ENCODE results near the gene SPC24. TPM values are rescaled to one million over a fixed set of nuclear protein-coding genes. Genes with fewer than 3 reads are reported as not detected.
A peak's percentile ranks its signal among the peaks of the same experiment; 100 is the strongest.

The SPC24 gene
- polyA plus RNA-seq, 1 of the 3 experiments (the other 2 are of a cell fraction), result 18.9 TPM

DNA sequence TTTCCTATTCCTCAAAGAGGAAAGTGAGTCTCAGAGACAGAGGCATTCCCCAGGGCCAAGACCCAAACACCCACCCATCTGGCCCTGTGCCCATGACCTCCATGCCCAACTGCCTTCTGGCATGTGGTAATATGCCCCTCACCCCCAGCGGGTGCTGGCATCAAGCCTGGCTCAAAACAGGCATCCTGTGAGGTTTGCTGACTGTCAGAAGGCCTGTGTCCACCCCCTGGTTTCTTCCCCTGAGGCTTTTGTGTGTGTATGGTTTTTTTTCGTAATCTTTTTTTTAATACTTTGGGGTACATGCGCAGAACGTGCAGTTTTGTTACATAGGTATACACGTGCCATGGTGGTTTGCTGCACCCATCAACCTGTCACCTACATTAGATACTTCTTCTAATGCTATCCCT, 49.4 kb upstream of the SPC24 start:
- Histone ChIP-seq H3K4me3 (ENCODE audit: low read depth in 2 of 2, low read length in 1 of 2) (no peak overlapping the region), H3K27me3 (ENCODE audit: insufficient read depth) (no peaks in the 10 kb centered on the region), H3K79me2 (ENCODE audit: insufficient read depth) (no peaks in the 10 kb centered on the region), H4K20me1 (ENCODE audit: insufficient read depth) (peaks cover 4% of the 10 kb centered on the region; the same call in 1 of the 2 replicates), H3K9me2 (no peaks in the 10 kb centered on the region), H3K4me2 (peak overlapping the region; percentile 1; the same call in 1 of the 2 replicates), H3K4me1 (ENCODE audit: control insufficient read depth in 1 of 2, insufficient read depth in 2 of 2, low read depth in 1 of 2, low read length in 1 of 2) (peaks cover 4 to 8% of the 10 kb centered on the region in 2 experiments; a peak in 3 of 4 replicates), H3K27ac (ENCODE audit: low read depth in 2 of 2, low read length in 1 of 2) (no peak overlapping the region; a peak in 1 of 4 replicates), H3F3A (replicated peaks; ENCODE audit: insufficient read depth) (peaks cover 30% of the 10 kb centered on the region), H3K9ac (no peak overlapping the region), H3K9me3 (no peaks in the 10 kb centered on the region), H3K36me3 (replicated peaks in 1 of 2; ENCODE audit: control insufficient read depth in 1 of 2, insufficient read depth in 2 of 2, low read length in 1 of 2) (no peaks in the 10 kb centered on the region), H2AFZ (ENCODE audit: low read depth) (no peak overlapping the region)
- POLR2A ChIA-PET, result no interaction called here
- WGBS (ENCODE audit: low lambda C conversion rate), result 62% methylated on average over 5 of the region's 5 CpGs
- peak; percentile 60 for DNase-seq
- no peak for TF ChIP-seq CHD2 (IDR thresholded peaks at IDR 0.05; ENCODE audit: low read length, partially characterized antibody)
- TF ChIP-seq NFIC (IDR thresholded peaks at IDR 0.05; ENCODE audit: borderline replicate concordance), result peak; percentile 69
- CTCF ChIA-PET, result interaction anchor here (0.7 to 6.6 kb wide), 11 partner anchors 8 to 103 kb away, joined by 3 to 64 read pairs (median 4); no protein-coding TSS in a partner anchor

DNA sequence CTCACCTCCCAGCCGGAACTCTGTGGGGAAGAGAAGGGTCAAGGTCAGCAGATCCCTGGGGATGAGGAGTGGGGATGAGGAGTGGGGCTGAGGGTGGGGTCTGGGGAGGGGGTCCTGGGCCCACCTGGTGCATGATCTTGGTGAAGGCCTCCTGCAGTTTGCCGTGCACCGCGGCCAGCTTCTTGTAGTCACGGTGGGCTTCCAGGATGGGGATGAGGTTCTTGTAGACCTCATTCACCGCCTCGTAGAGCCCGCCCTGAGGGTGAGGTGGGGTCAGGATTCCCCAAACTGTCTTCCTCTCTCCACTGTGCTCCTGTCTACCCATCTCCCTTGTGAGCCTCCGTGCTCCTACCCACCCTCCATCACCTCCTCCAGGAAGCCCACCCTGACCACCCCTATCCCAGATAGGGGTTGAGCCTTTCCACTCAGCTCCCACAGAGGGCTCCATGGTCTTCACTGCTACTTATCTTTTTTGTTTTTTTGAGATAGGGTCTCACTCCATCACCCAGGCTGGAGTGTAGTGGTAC, 48.6 kb upstream of the SPC24 start:
- Histone ChIP-seq H3K9ac (no peak overlapping the region), H3K27me3 (ENCODE audit: insufficient read depth) (no peaks in the 10 kb centered on the region), H3K79me2 (ENCODE audit: insufficient read depth) (no peaks in the 10 kb centered on the region), H3K9me2 (no peaks in the 10 kb centered on the region), H4K20me1 (ENCODE audit: insufficient read depth) (peaks cover under 1% of the 10 kb centered on the region; the same call in 1 of the 2 replicates), H3F3A (replicated peaks; ENCODE audit: insufficient read depth) (peaks cover 24% of the 10 kb centered on the region), H3K9me3 (no peaks in the 10 kb centered on the region), H3K4me1 (ENCODE audit: control insufficient read depth in 1 of 2, insufficient read depth in 2 of 2, low read depth in 1 of 2, low read length in 1 of 2) (peaks cover 4 to 8% of the 10 kb centered on the region in 2 experiments; a peak in 3 of 4 replicates), H3K4me3 (ENCODE audit: low read depth in 2 of 2, low read length in 1 of 2) (no peak overlapping the region), H3K36me3 (replicated peaks in 1 of 2; ENCODE audit: control insufficient read depth in 1 of 2, insufficient read depth in 2 of 2, low read length in 1 of 2) (no peaks in the 10 kb centered on the region), H3K27ac (ENCODE audit: low read depth in 2 of 2, low read length in 1 of 2) (no peak overlapping the region), H3K4me2 (peak overlapping the region; percentile 45; the same call in 1 of the 2 replicates), H2AFZ (ENCODE audit: low read depth) (no peak overlapping the region)
- POLR2A ChIA-PET, result no interaction called here
- TF ChIP-seq, protein P1, sequence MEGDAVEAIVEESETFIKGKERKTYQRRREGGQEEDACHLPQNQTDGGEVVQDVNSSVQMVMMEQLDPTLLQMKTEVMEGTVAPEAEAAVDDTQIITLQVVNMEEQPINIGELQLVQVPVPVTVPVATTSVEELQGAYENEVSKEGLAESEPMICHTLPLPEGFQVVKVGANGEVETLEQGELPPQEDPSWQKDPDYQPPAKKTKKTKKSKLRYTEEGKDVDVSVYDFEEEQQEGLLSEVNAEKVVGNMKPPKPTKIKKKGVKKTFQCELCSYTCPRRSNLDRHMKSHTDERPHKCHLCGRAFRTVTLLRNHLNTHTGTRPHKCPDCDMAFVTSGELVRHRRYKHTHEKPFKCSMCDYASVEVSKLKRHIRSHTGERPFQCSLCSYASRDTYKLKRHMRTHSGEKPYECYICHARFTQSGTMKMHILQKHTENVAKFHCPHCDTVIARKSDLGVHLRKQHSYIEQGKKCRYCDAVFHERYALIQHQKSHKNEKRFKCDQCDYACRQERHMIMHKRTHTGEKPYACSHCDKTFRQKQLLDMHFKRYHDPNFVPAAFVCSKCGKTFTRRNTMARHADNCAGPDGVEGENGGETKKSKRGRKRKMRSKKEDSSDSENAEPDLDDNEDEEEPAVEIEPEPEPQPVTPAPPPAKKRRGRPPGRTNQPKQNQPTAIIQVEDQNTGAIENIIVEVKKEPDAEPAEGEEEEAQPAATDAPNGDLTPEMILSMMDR (IDR thresholded peaks at IDR 0.05), result peak; percentile 17; the same call in 1 of the 2 replicates
- TF ChIP-seq, protein P2, sequence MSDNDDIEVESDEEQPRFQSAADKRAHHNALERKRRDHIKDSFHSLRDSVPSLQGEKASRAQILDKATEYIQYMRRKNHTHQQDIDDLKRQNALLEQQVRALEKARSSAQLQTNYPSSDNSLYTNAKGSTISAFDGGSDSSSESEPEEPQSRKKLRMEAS (IDR thresholded peaks at IDR 0.05; ENCODE audit: low read depth), result no peak
- TF ChIP-seq JUND (IDR thresholded peaks at IDR 0.05), result no peak
- CTCF ChIA-PET, result interaction anchor here (0.7 to 6.6 kb wide), 22 partner anchors 9 to 268 kb away, joined by 3 to 64 read pairs (median 4); no protein-coding TSS in a partner anchor
- WGBS (ENCODE audit: low lambda C conversion rate), result 70% methylated on average over 6 of the region's 9 CpGs
- no peak for DNase-seq
